Measurements from ENCODE around the gene DDC.

Gene DDC

DNA sequence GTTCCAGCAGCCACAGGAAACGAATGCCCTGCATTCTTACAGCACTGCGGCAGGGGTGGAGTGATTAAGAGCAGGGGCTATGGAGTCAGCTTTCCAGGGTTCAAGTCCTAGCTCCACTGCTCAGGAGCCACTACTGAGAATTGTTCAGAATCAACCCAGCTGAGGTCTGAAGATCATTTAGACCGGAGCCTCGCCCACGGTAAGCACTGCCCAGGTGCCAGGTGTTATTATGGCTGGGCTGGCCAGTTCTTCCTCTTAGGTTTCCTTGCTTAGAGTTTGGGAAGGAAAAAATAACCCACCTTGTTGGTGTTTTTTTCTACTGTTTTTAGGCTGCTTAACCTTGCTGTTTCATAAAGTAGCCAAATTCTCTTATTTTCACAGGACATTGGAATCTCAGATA is 110.2 kb downstream of the DDC start:
- Histone ChIP-seq H3K9me3 (ENCODE audit: insufficient read depth, low read length) (no peaks in the 10 kb centered on the region), H3K27me3 (ENCODE audit: low read depth, low read length) (no peaks in the 10 kb centered on the region), H3K36me3 (replicated peaks; ENCODE audit: low read depth, low read length) (no peaks in the 10 kb centered on the region), H3K4me3 (ENCODE audit: low read length) (no peak overlapping the region), H3K79me2 (ENCODE audit: low read length) (peaks cover 5% of the 10 kb centered on the region), H3K4me2 (ENCODE audit: low read length) (no peak overlapping the region), H3K4me1 (ENCODE audit: low read length) (peaks cover 6% of the 10 kb centered on the region), H3K9ac (ENCODE audit: low read length) (no peak overlapping the region), H3K27ac (ENCODE audit: low read length) (no peak overlapping the region), H4K20me1 (ENCODE audit: insufficient read depth, low read length) (no peaks in the 10 kb centered on the region), H2AFZ (ENCODE audit: low read depth, low read length) (no peak overlapping the region)
- TF ChIP-seq, protein P1, sequence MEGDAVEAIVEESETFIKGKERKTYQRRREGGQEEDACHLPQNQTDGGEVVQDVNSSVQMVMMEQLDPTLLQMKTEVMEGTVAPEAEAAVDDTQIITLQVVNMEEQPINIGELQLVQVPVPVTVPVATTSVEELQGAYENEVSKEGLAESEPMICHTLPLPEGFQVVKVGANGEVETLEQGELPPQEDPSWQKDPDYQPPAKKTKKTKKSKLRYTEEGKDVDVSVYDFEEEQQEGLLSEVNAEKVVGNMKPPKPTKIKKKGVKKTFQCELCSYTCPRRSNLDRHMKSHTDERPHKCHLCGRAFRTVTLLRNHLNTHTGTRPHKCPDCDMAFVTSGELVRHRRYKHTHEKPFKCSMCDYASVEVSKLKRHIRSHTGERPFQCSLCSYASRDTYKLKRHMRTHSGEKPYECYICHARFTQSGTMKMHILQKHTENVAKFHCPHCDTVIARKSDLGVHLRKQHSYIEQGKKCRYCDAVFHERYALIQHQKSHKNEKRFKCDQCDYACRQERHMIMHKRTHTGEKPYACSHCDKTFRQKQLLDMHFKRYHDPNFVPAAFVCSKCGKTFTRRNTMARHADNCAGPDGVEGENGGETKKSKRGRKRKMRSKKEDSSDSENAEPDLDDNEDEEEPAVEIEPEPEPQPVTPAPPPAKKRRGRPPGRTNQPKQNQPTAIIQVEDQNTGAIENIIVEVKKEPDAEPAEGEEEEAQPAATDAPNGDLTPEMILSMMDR (IDR thresholded peaks at IDR 0.05; ENCODE audit: low read depth, low read length), result no peak
- TF ChIP-seq EZH2phosphoT487 (IDR thresholded peaks at IDR 0.05; ENCODE audit: low read depth), result no peak

DNA sequence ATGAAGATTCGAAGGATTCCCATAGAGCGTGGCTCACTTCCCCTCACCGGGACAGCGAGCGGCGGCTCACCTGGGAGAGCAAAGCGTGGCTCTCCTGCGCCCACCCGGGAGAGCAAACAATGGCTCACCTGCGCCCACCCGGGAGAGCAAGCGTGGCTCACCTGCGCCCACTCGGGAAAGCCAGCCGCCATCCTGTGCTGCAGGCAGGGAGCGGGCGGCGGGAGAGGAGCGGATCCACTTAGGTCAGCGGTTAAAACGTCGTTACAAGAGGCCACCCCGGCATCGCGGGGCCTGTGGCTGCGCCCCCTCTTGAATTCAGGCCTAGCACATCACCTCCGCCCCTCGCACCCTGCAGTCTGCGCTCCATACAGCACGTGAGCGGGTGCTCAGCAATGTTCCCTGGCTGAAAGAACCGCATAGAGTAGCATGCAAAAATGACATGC is 114.6 kb downstream of the DDC start:
- Histone ChIP-seq H3K27me3 (ENCODE audit: low read depth, low read length) (no peaks in the 10 kb centered on the region), H4K20me1 (ENCODE audit: insufficient read depth, low read length) (peaks cover 19% of the 10 kb centered on the region), H3K4me2 (ENCODE audit: low read length) (peak overlapping the region; percentile 89), H3K9me3 (ENCODE audit: insufficient read depth, low read length) (no peaks in the 10 kb centered on the region), H3K79me2 (ENCODE audit: low read length) (peaks cover 39% of the 10 kb centered on the region), H3K27ac (ENCODE audit: low read length) (0 out of 2 replicates have a peak overlapping the region, but pooled peaks have one; percentile 20), H3K9ac (ENCODE audit: low read length) (peak overlapping the region; percentile 85), H3K4me3 (ENCODE audit: low read length) (peak overlapping the region; percentile 90), H3K36me3 (replicated peaks; ENCODE audit: low read depth, low read length) (peaks cover 20% of the 10 kb centered on the region), H3K4me1 (ENCODE audit: low read length) (peaks cover 33% of the 10 kb centered on the region), H2AFZ (ENCODE audit: low read depth, low read length) (peak overlapping the region; percentile 93)
- TF ChIP-seq, protein P1 (IDR thresholded peaks at IDR 0.05; ENCODE audit: low read depth, low read length), result no peak; the same call in 1 of the 2 replicates
- TF ChIP-seq EZH2phosphoT487 (IDR thresholded peaks at IDR 0.05; ENCODE audit: low read depth), result no peak

DNA sequence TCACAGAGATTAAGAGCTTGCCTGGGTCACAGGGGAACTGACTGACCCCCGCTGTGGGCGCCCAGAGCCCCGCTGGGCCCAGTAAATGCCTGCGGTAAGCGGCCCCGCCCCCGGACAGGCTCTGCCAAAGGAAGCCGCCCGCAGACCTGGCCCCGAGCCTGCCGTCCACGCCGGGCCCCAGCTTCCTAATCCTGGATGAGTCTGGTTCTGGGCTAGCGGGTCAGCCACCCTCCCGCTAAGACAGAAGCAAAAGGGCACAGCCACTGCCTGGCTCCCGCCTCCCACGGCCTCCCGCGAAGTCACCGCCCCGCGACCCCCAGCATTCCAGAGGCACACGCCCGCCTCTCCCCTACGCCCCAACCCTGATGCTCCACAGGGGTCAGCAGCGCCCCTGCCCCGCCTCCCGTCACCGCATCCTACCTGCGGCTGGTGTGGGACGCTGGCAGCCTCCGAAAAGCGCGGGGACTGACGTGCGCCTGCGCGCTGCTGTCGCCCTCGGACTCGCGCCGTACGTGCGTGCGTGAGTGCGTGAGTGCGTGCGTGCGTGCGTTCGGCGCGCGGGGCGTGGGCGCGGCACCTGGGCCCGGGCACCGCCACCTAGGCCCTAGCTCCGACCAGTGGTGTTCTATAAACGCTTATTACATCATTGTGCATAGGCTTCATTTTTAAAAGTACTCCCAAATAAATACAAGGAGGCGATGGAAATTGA is 115.2 kb downstream of the DDC start, which contains the start of gene FIGNL1:
TSS of gene FIGNL1 (minus strand) at position 470 of the 709 bp plus-strand sequence. CDS start 3,063 bp downstream, outside the sequence.
- no peaks in the 10 kb centered on the region for H3K27me3 ChIP-seq (ENCODE audit: low read depth, low read length)
- no peaks in the 10 kb centered on the region for H3K9me3 ChIP-seq (ENCODE audit: insufficient read depth, low read length)
- peaks cover 26% of the 10 kb centered on the region for H3K36me3 ChIP-seq (replicated peaks; ENCODE audit: low read depth, low read length)
- peak within 1 kb of the TSS; percentile 90 for H3K4me3 ChIP-seq (ENCODE audit: low read length)
- no peak for TF ChIP-seq EZH2phosphoT487 (IDR thresholded peaks at IDR 0.05; ENCODE audit: low read depth)
- TF ChIP-seq, protein P1 (IDR thresholded peaks at IDR 0.05; ENCODE audit: low read depth, low read length), result no peak
- peak within 1 kb of the TSS; percentile 93 for H2AFZ ChIP-seq (ENCODE audit: low read depth, low read length)
- peaks cover 33% of the 10 kb centered on the region for H3K4me1 ChIP-seq (ENCODE audit: low read length)
- peaks cover 20% of the 10 kb centered on the region for H4K20me1 ChIP-seq (ENCODE audit: insufficient read depth, low read length)
- peak within 1 kb of the TSS; percentile 55 for H3K27ac ChIP-seq (ENCODE audit: low read length)
- peaks cover 44% of the 10 kb centered on the region for H3K79me2 ChIP-seq (ENCODE audit: low read length)
- peak within 1 kb of the TSS; percentile 89 for H3K4me2 ChIP-seq (ENCODE audit: low read length)
- peak within 1 kb of the TSS; percentile 85 for H3K9ac ChIP-seq (ENCODE audit: low read length)

DNA sequence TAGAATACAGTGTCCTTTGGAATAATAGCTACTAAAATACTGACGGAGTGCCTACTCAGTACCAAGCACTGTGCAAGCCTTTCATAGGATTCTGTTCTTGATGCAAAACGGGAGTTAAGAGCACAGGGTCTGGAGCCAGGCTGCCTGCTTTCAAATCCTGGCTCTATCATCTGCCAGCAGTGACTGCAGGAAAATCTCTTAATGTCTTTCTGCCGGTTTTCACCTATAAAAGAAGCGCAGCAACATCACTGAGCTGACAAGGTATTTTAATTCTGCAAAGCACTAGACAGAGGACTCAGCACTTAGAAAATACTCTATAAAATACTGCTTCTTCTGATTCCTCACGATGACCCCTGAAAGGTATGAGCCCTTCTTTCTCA is 115.7 kb downstream of the DDC start:
- Histone ChIP-seq H3K4me2 (ENCODE audit: low read length) (peak overlapping the region; percentile 89), H3K9ac (ENCODE audit: low read length) (peak overlapping the region; percentile 85), H3K9me3 (ENCODE audit: insufficient read depth, low read length) (no peaks in the 10 kb centered on the region), H3K4me1 (ENCODE audit: low read length) (peaks cover 33% of the 10 kb centered on the region), H3K27ac (ENCODE audit: low read length) (peak overlapping the region; percentile 55), H3K4me3 (ENCODE audit: low read length) (peak overlapping the region; percentile 90), H3K79me2 (ENCODE audit: low read length) (peaks cover 44% of the 10 kb centered on the region), H2AFZ (ENCODE audit: low read depth, low read length) (no peak overlapping the region), H4K20me1 (ENCODE audit: insufficient read depth, low read length) (peaks cover 24% of the 10 kb centered on the region), H3K27me3 (ENCODE audit: low read depth, low read length) (no peaks in the 10 kb centered on the region), H3K36me3 (replicated peaks; ENCODE audit: low read depth, low read length) (peaks cover 31% of the 10 kb centered on the region)
- TF ChIP-seq EZH2phosphoT487 (IDR thresholded peaks at IDR 0.05; ENCODE audit: low read depth), result no peak
- TF ChIP-seq, protein P1 (IDR thresholded peaks at IDR 0.05; ENCODE audit: low read depth, low read length), result no peak
